IPS-NIHi11 (cell line): ENCODE data around the gene PLEKHA5.
"Not testable (repeated sequence)": the region's sequence is repeated elsewhere in the genome, so short reads cannot be mapped to it uniquely, and the experiment has no call there.

Experiments
- DNase-seq: peaks from one replicate; pipeline ENCODE4 v3.0.0; 2012; ENCODE audit warnings: mixed read lengths, low spot score

The PLEKHA5 gene

GRCh38 chr12:19201661-19202060 lies 72.1 kb downstream of the PLEKHA5 start:
- DNase-seq: no peak

DNA sequence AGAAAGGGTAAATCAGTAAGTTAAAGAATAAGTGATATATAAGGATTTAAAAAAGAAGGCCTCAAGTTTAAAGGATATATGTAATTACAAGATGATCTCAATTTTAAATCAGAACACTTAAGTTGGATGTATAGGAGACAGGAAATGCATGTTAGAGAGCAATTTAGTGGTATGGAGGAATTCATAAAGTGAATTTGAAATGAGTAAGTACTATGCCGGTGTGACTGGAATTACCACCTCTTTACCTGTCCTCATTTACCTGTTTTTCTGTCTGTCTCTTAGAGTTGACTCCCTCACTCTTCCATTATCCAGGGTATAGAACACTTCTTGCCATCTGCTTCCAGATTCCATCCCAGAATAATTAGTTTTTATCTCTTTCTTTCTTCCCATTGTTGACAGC lies 73.5 kb downstream of the PLEKHA5 start:
- no peak for DNase-seq

DNA sequence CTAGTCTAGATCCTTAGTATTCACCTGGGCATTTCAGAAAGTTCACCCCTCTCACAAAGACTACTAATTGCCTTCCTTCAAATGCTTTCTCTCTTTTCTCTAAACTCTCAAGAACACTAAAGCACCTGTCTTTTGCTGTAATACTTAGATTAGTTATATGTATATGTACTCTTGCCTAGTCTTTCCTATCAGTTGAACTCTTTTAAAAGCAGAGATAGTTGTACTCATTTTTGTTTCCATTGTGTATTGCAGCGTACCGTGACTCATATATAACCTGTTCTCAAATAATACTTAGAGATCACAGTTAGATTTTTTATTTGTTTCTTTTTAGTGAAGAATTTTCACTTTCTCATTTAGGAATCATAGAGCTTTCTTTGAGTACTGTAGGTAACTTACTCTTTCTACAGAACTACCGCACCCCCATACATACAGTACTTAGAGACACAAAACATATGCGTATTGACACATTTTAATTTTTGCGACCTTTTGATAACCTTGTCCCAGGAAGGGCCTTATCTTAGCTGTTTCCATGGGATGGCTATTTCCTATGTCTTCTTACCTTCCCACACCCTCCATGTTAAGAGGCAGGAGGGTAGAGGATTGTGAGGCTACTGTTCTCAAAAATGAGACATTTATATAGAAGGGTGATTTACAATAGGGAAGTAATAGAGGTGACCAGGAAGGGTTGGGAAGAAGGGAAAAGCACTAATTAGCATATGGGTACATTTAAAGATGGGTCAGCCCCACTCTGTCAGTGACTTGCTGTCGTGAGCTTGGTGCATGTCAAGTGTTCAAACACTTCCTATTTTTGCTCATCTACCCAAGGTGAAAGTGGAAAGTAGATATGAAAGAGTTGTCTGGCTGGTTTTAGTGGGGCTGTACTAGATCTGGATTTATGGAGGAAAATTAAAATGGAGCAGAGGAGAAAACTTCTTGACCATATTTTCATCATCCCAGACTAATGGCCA lies 74.3 kb downstream of the PLEKHA5 start:
- DNase-seq: no peak

DNA sequence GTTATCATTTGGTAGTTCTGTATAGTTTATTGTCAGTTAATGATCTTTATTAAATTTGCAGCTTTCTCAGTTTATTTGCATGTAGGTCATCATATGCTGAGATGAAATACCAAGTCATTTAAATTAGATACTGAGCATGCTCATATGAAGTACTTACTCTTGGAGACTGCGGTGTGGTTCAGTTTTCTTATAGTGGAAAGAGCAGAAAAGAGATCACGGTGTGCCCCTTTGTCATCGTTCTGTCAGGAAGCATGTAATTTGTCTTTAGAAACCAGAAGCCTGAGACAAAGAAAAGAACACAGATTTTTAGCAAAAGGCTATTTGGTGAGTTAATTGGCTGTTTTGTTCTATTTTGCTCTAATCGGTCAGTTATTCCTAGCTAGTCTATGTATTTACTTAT lies 75.6 kb downstream of the PLEKHA5 start:
- DNase-seq: no peak

GRCh38 chr12:19206493-19207077 lies 77.1 kb downstream of the PLEKHA5 start:
- DNase-seq: no peak

GRCh38 chr12:19208456-19208855 lies 78.9 kb downstream of the PLEKHA5 start:
- DNase-seq: no peak

DNA sequence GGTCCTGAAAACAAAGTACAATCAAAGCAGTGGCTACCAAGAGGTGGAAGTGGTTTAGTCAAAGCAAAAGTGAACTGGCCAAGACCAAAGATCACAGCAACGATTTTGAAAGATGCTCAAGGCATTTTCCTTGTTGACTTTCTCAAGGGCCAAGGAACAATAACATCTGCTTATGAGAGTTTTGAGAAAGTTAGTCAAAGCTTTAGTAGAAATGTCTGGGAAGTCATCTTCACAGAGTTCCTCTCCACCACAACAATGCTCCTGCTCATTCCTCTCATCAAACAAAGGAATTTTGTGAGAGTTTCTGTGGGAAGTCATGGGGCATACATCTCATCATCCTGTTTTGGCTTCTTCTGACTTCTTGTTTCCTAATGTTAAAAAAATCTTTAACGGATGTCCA lies 80.1 kb downstream of the PLEKHA5 start:
- no peak for DNase-seq

GRCh38 chr12:19211802-19212201 lies 82.3 kb downstream of the PLEKHA5 start:
- no peak for DNase-seq

DNA sequence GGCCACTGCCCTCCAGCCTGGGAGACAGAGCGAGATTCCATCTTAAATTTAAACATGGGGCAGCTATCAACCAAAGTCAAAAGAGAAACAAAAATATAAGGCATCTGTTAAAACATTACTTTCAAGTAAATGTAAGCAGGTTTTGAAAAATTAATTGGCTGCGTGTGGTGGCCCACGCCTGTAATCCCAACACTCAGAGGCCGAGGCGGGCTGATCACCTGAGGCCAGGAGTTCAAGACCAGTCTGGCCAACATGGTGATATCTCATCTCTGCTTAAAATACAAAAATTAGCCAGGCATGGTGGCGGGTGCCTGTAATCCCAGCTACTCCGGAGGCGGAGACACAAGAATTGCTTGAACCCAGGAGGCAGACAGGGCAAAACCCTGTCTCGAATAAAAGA lies 82.7 kb downstream of the PLEKHA5 start:
- DNase-seq: no peak

DNA sequence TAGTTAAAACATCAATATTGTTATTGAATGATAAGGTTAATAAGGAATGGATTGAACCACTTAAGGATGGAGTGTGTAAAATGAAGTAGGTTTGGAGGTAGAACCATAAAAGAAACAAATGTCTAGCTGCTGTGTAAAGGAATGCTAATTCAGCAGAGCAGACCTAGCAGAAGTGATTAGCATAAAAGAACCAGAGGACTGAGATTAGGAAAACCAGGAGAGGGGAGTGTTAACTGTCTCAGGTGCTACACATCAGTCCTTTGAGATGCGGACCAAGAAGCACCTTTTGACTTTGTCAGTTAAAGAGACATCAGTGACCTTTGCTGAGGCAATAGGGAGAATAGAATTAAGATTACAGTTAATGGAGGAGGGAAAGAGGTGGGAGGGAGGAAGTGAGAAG lies 84.5 kb downstream of the PLEKHA5 start:
- no peak for DNase-seq

DNA sequence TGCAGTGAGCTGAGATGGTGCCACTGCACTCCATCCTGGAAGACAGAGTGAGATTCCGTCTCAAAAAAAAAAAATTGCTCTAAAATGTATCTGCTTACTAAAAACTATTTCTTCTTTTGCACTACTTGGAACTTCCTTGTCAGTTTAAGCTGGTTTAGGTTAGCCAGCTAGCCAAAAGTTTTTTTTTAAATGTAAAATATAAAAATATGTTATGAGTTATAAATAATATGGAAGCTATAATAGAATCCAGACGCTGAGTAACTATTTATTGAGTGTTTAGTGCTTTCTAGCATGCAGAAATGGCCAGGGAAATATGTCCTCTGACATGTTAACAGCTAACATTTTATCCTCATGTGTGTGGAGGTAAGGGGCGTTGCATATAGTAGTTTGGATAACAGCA lies 85.6 kb downstream of the PLEKHA5 start:
- no peak for DNase-seq

DNA sequence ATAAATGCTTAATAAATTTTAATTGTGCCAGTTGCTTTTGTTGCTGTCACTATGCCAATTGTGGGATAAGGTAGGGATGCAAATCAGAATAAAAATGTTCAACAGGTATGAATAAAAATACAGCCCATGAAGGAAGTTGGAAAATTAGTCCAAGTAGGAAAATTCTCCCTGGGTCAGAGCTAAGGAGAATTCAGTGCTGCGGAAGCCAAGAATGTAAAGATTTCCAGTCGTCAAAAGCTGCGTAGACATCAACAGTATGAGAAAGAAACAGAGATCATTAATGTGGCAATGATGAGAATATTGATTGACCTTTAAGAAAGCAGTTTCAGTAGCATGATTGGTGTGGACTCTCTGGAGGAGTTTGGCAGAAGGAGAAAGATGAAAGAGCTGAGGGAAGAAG lies 87.9 kb downstream of the PLEKHA5 start:
- DNase-seq: no peak

DNA sequence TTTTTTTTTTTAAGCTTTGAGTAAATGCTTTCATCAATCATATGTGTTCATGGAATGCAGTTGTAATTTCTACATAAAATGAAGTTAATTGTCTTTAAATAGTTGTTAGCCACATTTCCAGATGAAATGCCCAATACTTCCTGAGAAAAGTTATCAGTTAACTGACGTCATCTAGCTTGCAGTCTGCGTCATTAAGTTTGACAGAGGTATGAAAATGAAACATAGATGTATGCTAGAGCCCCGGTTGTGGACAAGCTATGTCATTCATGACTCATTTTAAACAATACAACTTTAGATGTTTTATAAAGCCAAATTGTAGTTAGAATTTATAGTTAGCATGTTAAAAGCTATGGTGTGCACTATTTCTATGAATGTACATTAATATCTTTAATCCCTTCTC lies 90.7 kb downstream of the PLEKHA5 start:
- DNase-seq: no peak

DNA sequence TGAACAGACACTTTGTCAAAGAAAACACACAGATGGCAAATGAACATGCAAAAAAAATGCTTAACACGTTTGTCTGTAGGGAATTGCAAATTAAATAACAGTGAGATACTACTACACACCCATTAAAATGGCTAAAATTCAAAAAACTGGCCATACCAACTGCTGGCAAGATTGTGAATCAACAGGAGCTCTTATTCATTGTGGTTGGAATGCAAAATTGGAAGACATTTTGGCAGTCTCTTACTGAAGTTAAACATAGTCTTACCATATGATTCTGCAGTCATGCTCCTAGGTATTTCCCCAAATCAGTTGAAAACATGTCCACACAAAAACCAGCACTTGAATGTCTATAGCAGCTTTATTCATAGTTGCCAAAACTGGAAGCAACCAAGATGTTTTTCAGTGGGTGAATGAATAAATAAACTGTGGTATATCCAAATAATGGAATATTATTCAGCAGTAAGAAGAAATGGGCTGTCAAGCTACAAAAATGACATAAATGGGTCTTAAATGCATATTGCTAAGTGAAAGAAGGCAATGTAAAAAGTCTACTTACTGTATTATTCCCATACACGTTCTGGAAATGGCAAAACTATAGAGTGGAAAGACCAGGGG lies 91.4 kb downstream of the PLEKHA5 start:
- DNase-seq: no peak

DNA sequence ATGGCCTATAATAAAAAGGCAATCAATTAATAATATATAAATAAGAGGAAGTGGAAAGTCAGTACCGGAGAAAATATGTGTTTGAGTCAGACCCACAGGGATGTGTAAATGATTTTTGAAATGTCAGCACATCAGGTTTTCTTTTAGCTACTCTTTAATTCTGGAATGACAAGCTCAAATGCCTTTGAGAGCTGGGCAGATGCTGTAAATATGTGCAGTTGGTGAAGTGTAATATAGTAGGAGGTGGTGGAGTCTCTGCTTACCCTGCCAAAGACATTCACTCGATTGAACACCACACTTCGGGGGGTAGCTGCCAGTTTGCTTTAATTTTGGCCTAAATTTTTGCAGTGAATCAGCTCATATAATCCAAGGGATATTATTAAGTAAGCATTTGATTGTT lies 93.0 kb downstream of the PLEKHA5 start:
- DNase-seq: no peak

GRCh38 chr12:19223018-19223417 lies 93.5 kb downstream of the PLEKHA5 start:
- no peak for DNase-seq

DNA sequence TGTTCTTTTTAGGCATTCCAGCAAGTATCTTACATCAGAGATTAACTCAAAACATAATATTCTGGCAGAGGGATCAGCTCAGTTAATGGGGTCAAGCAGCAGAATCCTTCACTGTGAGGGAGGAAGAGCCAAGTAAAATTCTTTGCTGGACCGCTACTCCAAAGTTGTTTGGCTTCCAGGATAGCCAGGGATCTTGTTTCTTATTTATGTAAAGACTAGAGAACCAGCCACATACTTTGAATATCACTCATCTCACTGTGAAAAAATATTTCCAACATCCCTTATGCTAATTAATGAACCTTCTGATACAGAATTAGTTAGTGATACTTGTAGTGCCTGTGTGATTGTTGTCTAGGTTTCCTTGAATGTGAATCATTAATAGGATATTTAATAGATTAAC lies 94.2 kb downstream of the PLEKHA5 start:
- DNase-seq: no peak

DNA sequence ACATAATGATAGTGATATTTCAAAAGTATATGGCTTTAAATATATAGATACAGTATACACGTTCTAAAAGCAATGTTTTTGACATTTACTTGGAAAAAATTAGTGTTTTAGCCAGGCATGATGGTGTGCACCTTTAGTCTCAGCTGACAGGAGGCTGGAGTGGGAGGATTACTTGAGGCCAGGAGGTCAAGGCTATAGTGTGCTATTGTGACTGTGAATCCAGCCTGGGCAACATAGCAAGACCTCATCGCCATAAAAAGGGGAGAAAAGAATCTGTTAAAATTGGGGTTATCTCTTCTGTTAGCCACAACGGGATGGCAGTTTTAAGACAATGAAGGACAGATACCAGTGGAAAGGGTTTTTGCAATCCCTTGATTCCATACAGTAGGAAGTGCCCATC lies 95.2 kb downstream of the PLEKHA5 start:
- DNase-seq: no peak

GRCh38 chr12:19227190-19227879 lies 97.8 kb downstream of the PLEKHA5 start:
- DNase-seq: no peak

DNA sequence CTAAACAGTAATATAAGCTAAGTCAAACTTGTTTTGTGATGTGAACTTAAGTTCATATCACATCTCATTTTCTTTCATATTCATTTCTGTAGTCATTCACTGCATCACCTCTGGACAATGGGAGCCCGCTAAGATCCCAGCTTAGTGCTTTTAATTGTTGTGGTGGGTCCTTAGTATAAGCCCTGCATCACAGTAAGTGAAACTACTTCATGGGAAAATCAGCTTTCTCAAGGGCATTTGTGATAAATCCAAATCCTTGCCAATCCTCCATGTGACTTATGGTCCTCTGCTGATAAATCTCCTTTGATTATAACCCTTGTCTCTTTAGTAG lies 98.3 kb downstream of the PLEKHA5 start:
- DNase-seq: no peak

- not testable (repeated sequence) for DNase-seq
Measured at GRCh38 chr12:19229021-19229420, 99.5 kb downstream of the PLEKHA5 start.

GRCh38 chr12:19230299-19230866 lies 100.8 kb downstream of the PLEKHA5 start:
- no peak for DNase-seq
